Left ventricle myocardium superior (tissue), 1 donor: Measurements from ENCODE around the gene PEX26. TPM values are rescaled to one million over a fixed set of nuclear protein-coding genes. Genes with fewer than 3 reads are reported as not detected.
"Not testable (repeated sequence)": the region's sequence is repeated elsewhere in the genome, so short reads cannot be mapped to it uniquely, and the experiment has no call there.

Experiments
- ATAC-seq: fragments of 200-7000 bp; cut with Tn5 transposase; one replicate; pipeline ENCODE4 v1.9.1; 2020; ENCODE audit warnings: mild to moderate bottlenecking, moderate library complexity
- DNase-seq: peaks from one replicate; pipeline ENCODE4 v3.0.0-alpha.2; 2020
- intact Hi-C: fragments of 100-400 bp; cut with micrococcal nuclease; formaldehyde crosslinking; loops from one replicate; pipeline ENCODE4 v1.11.0; 2022
- total RNA-seq: library from RNA; stranded (reverse); fragmentation: NEBNext Ultra II Directional; extraction: Animal tissue kit (Norgen Biotek cat#: 25700); gene quantifications from one replicate; pipeline ENCODE4 v1.2.1, GENCODE V29; 2021
- donor health status: DM: no; HTN: yes; CAD: no; lungs with severe emphysema.

PEX26 gene
- total RNA-seq, 1 donor from 2014 or later = 20.6 TPM

GRCh38 chr22:18130699-18131429 is 53.1 kb downstream of the PEX26 start:
- no peak for DNase-seq
- ATAC-seq = no peak
- intact Hi-C loops = no loop called here

- intact Hi-C loops = no loop called here
- DNase-seq (no peak), ATAC-seq (peak; percentile 83)
These were observed 55.7 kb downstream of the PEX26 start for GRCh38 chr22:18133452-18133851.

- ATAC-seq = no peak
- DNase-seq = no peak
- intact Hi-C loops = no loop called here
These were observed 59.0 kb downstream of the PEX26 start for GRCh38 chr22:18136563-18137320.

GRCh38 chr22:18141004-18141403 is 63.2 kb downstream of the PEX26 start:
- intact Hi-C loops, DNase-seq, ATAC-seq: not testable (repeated sequence)

- DNase-seq (no peak), ATAC-seq (no peak)
- intact Hi-C loops = no loop called here
These were observed 66.3 kb downstream of the PEX26 start for GRCh38 chr22:18144105-18144504.

GRCh38 chr22:18145676-18146388 is 68.0 kb downstream of the PEX26 start:
- intact Hi-C loops = no loop called here
- DNase-seq = no peak
- no peak for ATAC-seq

- no peak for ATAC-seq
- DNase-seq = no peak
- intact Hi-C loops = no loop called here
These were observed 68.6 kb downstream of the PEX26 start for GRCh38 chr22:18146389-18146753.

GRCh38 chr22:18147791-18148190 is 70.0 kb downstream of the PEX26 start:
- ATAC-seq (no peak), DNase-seq (no peak)
- intact Hi-C loops = no loop called here

GRCh38 chr22:18148293-18148965 is 70.6 kb downstream of the PEX26 start:
- DNase-seq (no peak), ATAC-seq (no peak)
- intact Hi-C loops = no loop called here

- intact Hi-C loops = no loop called here
- ATAC-seq = no peak
- DNase-seq = no peak
These were observed 74.7 kb downstream of the PEX26 start for GRCh38 chr22:18152519-18152918.

- ATAC-seq (no peak), DNase-seq (no peak)
- intact Hi-C loops = no loop called here
These were observed 77.1 kb downstream of the PEX26 start for GRCh38 chr22:18154821-18155390.

Other genes starting within 250 kb of the PEX26 start
- 90.4 TPM for gene MICAL3, start 53.4 kb upstream of the PEX26 start, total RNA-seq
- 298 TPM for gene TUBA8, start 32.8 kb downstream of the PEX26 start, total RNA-seq
- gene USP18, start 72.2 kb downstream of the PEX26 start, total RNA-seq = 2.6 TPM